MG63 (cell line): ENCODE measurements around the gene CCM2. TPM values are rescaled to one million over a fixed set of nuclear protein-coding genes. Genes with fewer than 3 reads are reported as not detected.
"Not testable (repeated sequence)": the region's sequence is repeated elsewhere in the genome, so short reads cannot be mapped to it uniquely, and the experiment has no call there.

Source experiments
- DNase-seq: peaks from one replicate; pipeline ENCODE4 v3.0.0-alpha.2; 2020
- H3K27me3 ChIP-seq: fragments of 250-450 bp; sonication (Bioruptor Pico); 2 replicates; pipeline ENCODE4 v1.5.1; 2020; ENCODE audit warnings: mild to moderate bottlenecking, moderate library complexity
- H3K36me3 ChIP-seq: fragments of 250-450 bp; sonication (Bioruptor Pico); 2 replicates; pipeline ENCODE4 v1.5.1; 2020; ENCODE audit warnings: mild to moderate bottlenecking, moderate library complexity
- H3K4me3 ChIP-seq: fragments of 250-450 bp; sonication (Bioruptor Pico); 2 replicates; pipeline ENCODE4 v1.5.1; 2020; ENCODE audit warnings: mild to moderate bottlenecking, moderate library complexity
- H3K9me3 ChIP-seq: fragments of 250-450 bp; sonication (Bioruptor Pico); 2 replicates; pipeline ENCODE4 v1.5.1; 2020; ENCODE audit warnings: mild to moderate bottlenecking, moderate library complexity
- total RNA-seq: library from RNA; depleted of rRNA; stranded (reverse); fragments of >200 nt; shearing (Covaris generic); gene quantifications from 2 replicates; pipeline ENCODE4 v1.2.3, GENCODE V29; 2014; ENCODE audit warnings: low replicate concordance

The CCM2 gene
- total RNA-seq, 1 experiment from 2014 or later = 50.6 TPM

GRCh38 chr7:45007571-45008328, 7.7 kb downstream of the CCM2 start:
- DNase-seq = no peak
- Histone ChIP-seq H3K36me3 (peaks cover 3% of the 10 kb centered on the region; the same call in 1 of the 2 replicates), H3K4me3 (no peak overlapping the region), H3K9me3 (no peaks in the 10 kb centered on the region), H3K27me3 (no peaks in the 10 kb centered on the region)

- Histone ChIP-seq H3K27me3 (no peaks in the 10 kb centered on the region), H3K4me3 (no peak overlapping the region), H3K36me3 (peaks cover 6% of the 10 kb centered on the region), H3K9me3 (no peaks in the 10 kb centered on the region)
- no peak for DNase-seq
Observed at GRCh38 chr7:45013465-45013967, 13.5 kb downstream of the CCM2 start.

- no peaks in the 10 kb centered on the region for H3K9me3 ChIP-seq
- peaks cover 6% of the 10 kb centered on the region for H3K36me3 ChIP-seq
- no peak overlapping the region for H3K4me3 ChIP-seq
- H3K27me3 ChIP-seq = no peaks in the 10 kb centered on the region
- no peak for DNase-seq
Observed at GRCh38 chr7:45015313-45015712, 15.3 kb downstream of the CCM2 start.

GRCh38 chr7:45017253-45017652, 17.3 kb downstream of the CCM2 start:
- Histone ChIP-seq H3K27me3 (no peaks in the 10 kb centered on the region), H3K9me3 (no peaks in the 10 kb centered on the region), H3K4me3 (no peak overlapping the region), H3K36me3 (peaks cover 3% of the 10 kb centered on the region)
- no peak for DNase-seq

- Histone ChIP-seq H3K4me3 (no peak overlapping the region), H3K36me3 (peaks cover 6% of the 10 kb centered on the region), H3K27me3 (no peaks in the 10 kb centered on the region), H3K9me3 (no peaks in the 10 kb centered on the region)
- DNase-seq = no peak
Observed at GRCh38 chr7:45020915-45021314, 20.9 kb downstream of the CCM2 start.

- Histone ChIP-seq H3K9me3 (no peaks in the 10 kb centered on the region), H3K27me3 (no peaks in the 10 kb centered on the region), H3K4me3 (no peak overlapping the region), H3K36me3 (peaks cover 6% of the 10 kb centered on the region)
- DNase-seq = peak; percentile 9
Observed at GRCh38 chr7:45021604-45022296, 21.7 kb downstream of the CCM2 start.

GRCh38 chr7:45024126-45024744, 24.2 kb downstream of the CCM2 start:
- no peak for DNase-seq
- H3K27me3 ChIP-seq = no peaks in the 10 kb centered on the region
- no peaks in the 10 kb centered on the region for H3K9me3 ChIP-seq
- H3K4me3 ChIP-seq = no peak overlapping the region
- H3K36me3 ChIP-seq = peaks cover 9% of the 10 kb centered on the region

GRCh38 chr7:45025473-45025872, 25.5 kb downstream of the CCM2 start:
- H3K4me3 ChIP-seq, H3K27me3 ChIP-seq, H3K9me3 ChIP-seq, DNase-seq, H3K36me3 ChIP-seq: not testable (repeated sequence)

- no peaks in the 10 kb centered on the region for H3K27me3 ChIP-seq
- H3K36me3 ChIP-seq = peaks cover 9% of the 10 kb centered on the region
- H3K9me3 ChIP-seq = no peaks in the 10 kb centered on the region
- DNase-seq = no peak
- H3K4me3 ChIP-seq = no peak overlapping the region
Observed at GRCh38 chr7:45026013-45026412, 26.0 kb downstream of the CCM2 start.

GRCh38 chr7:45026984-45027773, 27.2 kb downstream of the CCM2 start:
- Histone ChIP-seq H3K4me3 (no peak overlapping the region), H3K9me3 (no peaks in the 10 kb centered on the region), H3K36me3 (peaks cover 9% of the 10 kb centered on the region), H3K27me3 (no peaks in the 10 kb centered on the region)
- no peak for DNase-seq

- peaks cover 9% of the 10 kb centered on the region for H3K36me3 ChIP-seq
- no peaks in the 10 kb centered on the region for H3K9me3 ChIP-seq
- no peak for DNase-seq
- H3K27me3 ChIP-seq = no peaks in the 10 kb centered on the region
- no peak overlapping the region for H3K4me3 ChIP-seq
Observed at GRCh38 chr7:45027774-45028114, 27.7 kb downstream of the CCM2 start.

- H3K36me3 ChIP-seq = peaks cover 9% of the 10 kb centered on the region
- no peaks in the 10 kb centered on the region for H3K9me3 ChIP-seq
- no peak overlapping the region for H3K4me3 ChIP-seq
- no peak for DNase-seq
- H3K27me3 ChIP-seq = no peaks in the 10 kb centered on the region
Observed at GRCh38 chr7:45028138-45028919, 28.3 kb downstream of the CCM2 start.

GRCh38 chr7:45028920-45029344, 28.9 kb downstream of the CCM2 start:
- Histone ChIP-seq H3K36me3 (peaks cover 9% of the 10 kb centered on the region), H3K9me3 (no peaks in the 10 kb centered on the region)
- DNase-seq = no peak

GRCh38 chr7:45031829-45032228, 31.8 kb downstream of the CCM2 start:
- Histone ChIP-seq H3K9me3 (no peaks in the 10 kb centered on the region), H3K27me3 (no peaks in the 10 kb centered on the region), H3K4me3 (no peak overlapping the region), H3K36me3 (peaks cover 6% of the 10 kb centered on the region)
- DNase-seq = no peak

More at GRCh38 chr7:45028920-45029344, 28.9 kb downstream of the CCM2 start:
- no peak overlapping the region for H3K4me3 ChIP-seq
- no peaks in the 10 kb centered on the region for H3K27me3 ChIP-seq

GRCh38 chr7:45032421-45032820, 32.4 kb downstream of the CCM2 start:
- H3K27me3 ChIP-seq = no peaks in the 10 kb centered on the region
- DNase-seq = no peak
- H3K36me3 ChIP-seq = peaks cover 3% of the 10 kb centered on the region
- no peaks in the 10 kb centered on the region for H3K9me3 ChIP-seq
- no peak overlapping the region for H3K4me3 ChIP-seq
